Nephron progenitor cell (in vitro differentiated cells): Measurements from ENCODE around the gene FBXL7.

Experiments used
- DNase-seq: peaks from one replicate; pipeline ENCODE4 v3.0.0; 2021
- H3K27ac Mint-ChIP-seq: 2 replicates; pipeline ENCODE4 v1.8.0; 2021; ENCODE audit warnings: mild to moderate bottlenecking, moderate library complexity, mixed read lengths
- H3K27me3 Mint-ChIP-seq: 2 replicates; pipeline ENCODE4 v1.8.0; 2021; ENCODE audit warnings: mild to moderate bottlenecking, low read depth, mixed read lengths; ENCODE audit not compliant: poor library complexity
- H3K36me3 Mint-ChIP-seq: 2 replicates; pipeline ENCODE4 v1.8.0; 2021; ENCODE audit warnings: low read depth, mixed read lengths
- H3K4me1 Mint-ChIP-seq: 2 replicates; pipeline ENCODE4 v1.8.0; 2021; ENCODE audit warnings: mixed read lengths
- H3K4me3 Mint-ChIP-seq: 2 replicates; pipeline ENCODE4 v1.8.0; 2021; ENCODE audit warnings: mild to moderate bottlenecking, moderate library complexity, mixed read lengths
- H3K9me3 Mint-ChIP-seq: 2 replicates; pipeline ENCODE4 v1.8.0; 2021; ENCODE audit warnings: mild to moderate bottlenecking, moderate library complexity, mixed read lengths
- CTCF ChIP-seq: fragments of 200-600 bp; sonication (generic); IDR thresholded peaks from 2 replicates; pipeline ENCODE4 v1.5.0; 2021; ENCODE audit warnings: antibody characterized with exemption

Gene FBXL7

GRCh38 chr5:15566789-15567188 is 66.8 kb downstream of the FBXL7 start:
- no peak for TF ChIP-seq CTCF
- DNase-seq = no peak
- Mint-ChIP-seq H3K9me3 (peaks cover 8% of the 10 kb centered on the region), H3K36me3 (peaks cover 9% of the 10 kb centered on the region), H3K27ac (no peak overlapping the region), H3K4me3 (no peak overlapping the region), H3K27me3 (no peaks in the 10 kb centered on the region), H3K4me1 (no peaks in the 10 kb centered on the region)

GRCh38 chr5:15570491-15570890 is 70.5 kb downstream of the FBXL7 start:
- no peak for TF ChIP-seq CTCF
- Mint-ChIP-seq H3K27ac (no peak overlapping the region), H3K27me3 (no peaks in the 10 kb centered on the region), H3K36me3 (peaks cover 5% of the 10 kb centered on the region), H3K4me1 (peaks cover 4% of the 10 kb centered on the region), H3K4me3 (no peak overlapping the region), H3K9me3 (peaks cover 5% of the 10 kb centered on the region)
- DNase-seq = no peak

GRCh38 chr5:15571081-15571480 is 71.1 kb downstream of the FBXL7 start:
- H3K27me3 Mint-ChIP-seq = no peaks in the 10 kb centered on the region
- no peak for TF ChIP-seq CTCF
- H3K27ac Mint-ChIP-seq = no peak overlapping the region
- no peak overlapping the region for H3K4me3 Mint-ChIP-seq
- DNase-seq = no peak
- peaks cover 5% of the 10 kb centered on the region for H3K36me3 Mint-ChIP-seq
- peaks cover 7% of the 10 kb centered on the region for H3K4me1 Mint-ChIP-seq
- peaks cover 5% of the 10 kb centered on the region for H3K9me3 Mint-ChIP-seq

GRCh38 chr5:15571618-15572017 is 71.6 kb downstream of the FBXL7 start:
- Mint-ChIP-seq H3K9me3 (peaks cover 5% of the 10 kb centered on the region), H3K36me3 (peaks cover 5% of the 10 kb centered on the region), H3K4me3 (no peak overlapping the region), H3K27ac (no peak overlapping the region), H3K4me1 (peaks cover 9% of the 10 kb centered on the region), H3K27me3 (no peaks in the 10 kb centered on the region)
- no peak for TF ChIP-seq CTCF
- no peak for DNase-seq

GRCh38 chr5:15573590-15573989 is 73.6 kb downstream of the FBXL7 start:
- no peak for DNase-seq
- H3K9me3 Mint-ChIP-seq = peaks cover 5% of the 10 kb centered on the region
- peaks cover 5% of the 10 kb centered on the region for H3K36me3 Mint-ChIP-seq
- H3K27ac Mint-ChIP-seq = no peak overlapping the region
- H3K4me1 Mint-ChIP-seq = peaks cover 26% of the 10 kb centered on the region
- H3K27me3 Mint-ChIP-seq = no peaks in the 10 kb centered on the region
- no peak for TF ChIP-seq CTCF
- no peak overlapping the region for H3K4me3 Mint-ChIP-seq

DNA sequence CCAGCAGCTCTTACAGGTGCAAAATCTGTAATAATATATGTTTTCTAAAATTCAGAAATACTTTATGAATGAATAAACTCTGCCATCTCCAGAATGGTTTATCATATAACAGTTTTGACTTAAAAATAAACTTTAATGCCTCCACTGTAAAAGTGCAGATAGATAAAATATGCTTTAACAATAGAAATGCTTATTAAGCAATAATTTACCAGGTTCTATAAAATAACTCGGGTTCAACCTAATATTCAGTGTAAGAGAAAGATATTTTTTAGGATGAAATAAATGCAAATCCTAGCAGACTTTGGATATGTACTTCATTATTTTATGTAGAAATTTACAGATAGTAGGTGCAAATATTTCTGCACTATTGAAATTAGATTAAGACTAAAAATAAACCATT is 74.1 kb downstream of the FBXL7 start:
- H3K4me3 Mint-ChIP-seq = no peak overlapping the region
- H3K36me3 Mint-ChIP-seq = peaks cover 5% of the 10 kb centered on the region
- DNase-seq = no peak
- no peaks in the 10 kb centered on the region for H3K27me3 Mint-ChIP-seq
- H3K4me1 Mint-ChIP-seq = peaks cover 28% of the 10 kb centered on the region
- H3K27ac Mint-ChIP-seq = no peak overlapping the region
- H3K9me3 Mint-ChIP-seq = peaks cover 5% of the 10 kb centered on the region
- TF ChIP-seq CTCF = no peak
